Esophagus muscularis mucosa (tissue), 4 donors: ENCODE data around the gene SOX5. TPM values are rescaled to one million over a fixed set of nuclear protein-coding genes. Genes with fewer than 3 reads are reported as not detected.

ENCODE experiments used
- DNase-seq: peaks from one replicate; pipeline ENCODE4 v3.0.0-alpha.2; 2017; ENCODE audit errors: extremely low spot score
- H3K27ac ChIP-seq, 4 donors: fragments of 200-600 bp; sonication (generic); replicated peaks in 1 of 4; 1 replicate in 3 of 4; 2 replicates in 1 of 4; pipeline ENCODE4 v1.5.1; 2016 to 2019; ENCODE audit warnings: mild to moderate bottlenecking in 1 of 4
- H3K27me3 ChIP-seq, 4 donors: fragments of 200-600 bp; sonication (generic); one replicate each; pipeline versions ENCODE4 v1.5.1 to v1.6.0; 2016 to 2019
- H3K36me3 ChIP-seq, 4 donors: fragments of 200-600 bp; sonication (generic); one replicate each; pipeline ENCODE4 v1.5.1; 2016 to 2019
- H3K4me1 ChIP-seq, 4 donors: fragments of 200-600 bp; sonication (generic); one replicate each; pipeline ENCODE4 v1.5.1; 2016 to 2019
- H3K4me3 ChIP-seq, 4 donors: fragments of 200-600 bp; sonication (generic); 1 replicate in 2 of 4; 2 replicates in 2 of 4; pipeline ENCODE4 v1.5.1; 2016 to 2019; ENCODE audit warnings: mild to moderate bottlenecking in 4 of 4, moderate library complexity in 1 of 4
- H3K9me3 ChIP-seq, 4 donors: fragments of 200-600 bp; sonication (generic); 1 replicate in 3 of 4; 2 replicates in 1 of 4; pipeline ENCODE4 v1.5.1; 2016 to 2019
- EP300 ChIP-seq: sonication (generic); formaldehyde crosslinking; IDR thresholded peaks from one replicate; pipeline ENCODE4 v1.6.1; 2017; ENCODE audit warnings: antibody characterized with exemption
- POLR2A ChIP-seq: fragments of 450-650 bp; IDR thresholded peaks from one replicate; pipeline ENCODE4 v1.6.1; 2017; ENCODE audit warnings: antibody characterized with exemption, moderate library complexity, mild to moderate bottlenecking, low read depth
- POLR2AphosphoS5 ChIP-seq, 2 donors: sonication (generic); formaldehyde crosslinking; IDR thresholded peaks; one replicate each; pipeline ENCODE4 v1.6.1; 2017; ENCODE audit warnings: antibody characterized with exemption in 2 of 2
- WGBS: methylation state at CpG from one replicate; pipeline ENCODE4 v1.1.5; 2018; 5-methylcytosine and 5-hydroxymethylcytosine counted together
- intact Hi-C: fragments of 100-400 bp; cut with DNase I; formaldehyde crosslinking; loops from one replicate; pipeline ENCODE4 v1.15.1; 2023
- total RNA-seq, 4 donors: library from RNA; depleted of rRNA; stranded (reverse); fragments of >200 nt; gene quantifications; one replicate each; pipeline versions ENCODE4 v1.1.0 to v1.2.1, GENCODE V29; 2016
- TF ChIP-seq, protein P1 (sequence below), 3 experiments: fragments of 200-600 bp in 2 of 3; fragments of 450-650 bp in 1 of 3; sonication (generic) in 2 of 3; IDR thresholded peaks; one replicate each; pipeline ENCODE4 v1.5.1; 2017 to 2019; ENCODE audit warnings: antibody characterized with exemption in 3 of 3, mild to moderate bottlenecking in 2 of 3, moderate library complexity in 1 of 3

SOX5 gene
- total RNA-seq, 4 donors from 2014 or later: 7.1 to 11.6 (median 8.8) TPM

DNA sequence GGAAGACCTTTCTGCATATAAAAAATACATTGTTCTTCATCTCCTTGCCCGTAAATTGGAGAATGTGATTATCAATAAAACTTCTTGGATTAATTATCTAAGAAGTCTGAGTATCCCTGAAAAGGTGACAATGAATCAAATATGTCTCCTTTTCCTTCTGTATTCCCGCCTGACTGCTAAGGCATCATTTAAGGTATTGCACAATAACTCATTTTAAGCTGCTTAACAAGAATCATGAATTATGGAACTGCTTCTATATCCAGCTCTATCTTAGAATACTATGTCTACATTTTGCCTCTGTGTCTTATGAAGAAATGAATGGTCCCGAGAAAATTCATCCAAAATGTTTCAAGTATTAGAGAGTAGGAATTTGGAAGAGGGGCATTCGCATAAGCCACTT lies 294.4 kb downstream of the SOX5 start:
- 93% methylated on average over 4 of the region's 4 CpGs for WGBS
- intact Hi-C loops: no loop called here

DNA sequence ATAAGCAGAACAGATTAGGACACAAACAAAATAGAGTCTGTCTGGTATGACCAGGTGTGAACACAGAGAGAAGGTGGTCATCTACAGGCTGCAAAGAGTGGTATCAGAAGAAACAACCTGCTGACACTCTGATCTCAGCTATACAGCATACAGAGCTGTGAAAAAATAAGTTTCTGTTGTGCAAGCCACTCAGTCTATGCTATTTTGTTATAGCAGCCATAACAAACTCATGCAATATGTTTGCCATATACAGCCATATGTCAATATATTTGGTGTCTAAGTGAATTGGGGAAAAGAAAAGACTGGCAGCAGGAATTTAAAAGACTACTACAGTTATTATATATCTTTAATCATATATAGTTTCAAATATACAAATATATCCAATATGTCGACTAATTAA lies 300.9 kb downstream of the SOX5 start:
- 94% methylated on average over 1 of the region's 1 CpG for WGBS
- TF ChIP-seq POLR2AphosphoS5 (IDR thresholded peaks at IDR 0.05) (no peak), POLR2A (no peak), EP300 (no peak)
- TF ChIP-seq, protein P1, sequence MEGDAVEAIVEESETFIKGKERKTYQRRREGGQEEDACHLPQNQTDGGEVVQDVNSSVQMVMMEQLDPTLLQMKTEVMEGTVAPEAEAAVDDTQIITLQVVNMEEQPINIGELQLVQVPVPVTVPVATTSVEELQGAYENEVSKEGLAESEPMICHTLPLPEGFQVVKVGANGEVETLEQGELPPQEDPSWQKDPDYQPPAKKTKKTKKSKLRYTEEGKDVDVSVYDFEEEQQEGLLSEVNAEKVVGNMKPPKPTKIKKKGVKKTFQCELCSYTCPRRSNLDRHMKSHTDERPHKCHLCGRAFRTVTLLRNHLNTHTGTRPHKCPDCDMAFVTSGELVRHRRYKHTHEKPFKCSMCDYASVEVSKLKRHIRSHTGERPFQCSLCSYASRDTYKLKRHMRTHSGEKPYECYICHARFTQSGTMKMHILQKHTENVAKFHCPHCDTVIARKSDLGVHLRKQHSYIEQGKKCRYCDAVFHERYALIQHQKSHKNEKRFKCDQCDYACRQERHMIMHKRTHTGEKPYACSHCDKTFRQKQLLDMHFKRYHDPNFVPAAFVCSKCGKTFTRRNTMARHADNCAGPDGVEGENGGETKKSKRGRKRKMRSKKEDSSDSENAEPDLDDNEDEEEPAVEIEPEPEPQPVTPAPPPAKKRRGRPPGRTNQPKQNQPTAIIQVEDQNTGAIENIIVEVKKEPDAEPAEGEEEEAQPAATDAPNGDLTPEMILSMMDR (IDR thresholded peaks at IDR 0.05): no peak
- DNase-seq: no peak
- H3K4me3 ChIP-seq: no peak overlapping the region
- no peaks in the 10 kb centered on the region for H3K36me3 ChIP-seq
- intact Hi-C loops: no loop called here
- no peaks in the 10 kb centered on the region for H3K4me1 ChIP-seq
- peaks cover 0 to 19% (median 5%) of the 10 kb centered on the region in 4 donors for H3K9me3 ChIP-seq
- no peaks in the 10 kb centered on the region for H3K27me3 ChIP-seq
- H3K27ac ChIP-seq: no peak overlapping the region

More for the DNA sequence above, 294.4 kb downstream of the SOX5 start:
- Histone ChIP-seq H3K4me3 (no peak overlapping the region), H3K9me3 (no peaks in the 10 kb centered on the region), H3K27me3 (no peaks in the 10 kb centered on the region), H3K36me3 (no peaks in the 10 kb centered on the region), H3K27ac (no peak overlapping the region), H3K4me1 (no peaks in the 10 kb centered on the region)
- TF ChIP-seq POLR2A (no peak), EP300 (no peak), POLR2AphosphoS5 (IDR thresholded peaks at IDR 0.05) (no peak)
- TF ChIP-seq, protein P1 (IDR thresholded peaks at IDR 0.05): no peak
- DNase-seq: no peak

GRCh38 chr12:23640754-23641153 lies 308.7 kb downstream of the SOX5 start:
- H3K4me1 ChIP-seq: no peaks in the 10 kb centered on the region
- H3K36me3 ChIP-seq: no peaks in the 10 kb centered on the region
- no peaks in the 10 kb centered on the region for H3K27me3 ChIP-seq
- no peak overlapping the region for H3K27ac ChIP-seq
- intact Hi-C loops: no loop called here
- no peak for DNase-seq
- H3K9me3 ChIP-seq: no peaks in the 10 kb centered on the region
- 80% methylated on average over 4 of the region's 4 CpGs for WGBS
- no peak overlapping the region for H3K4me3 ChIP-seq
- TF ChIP-seq, protein P1 (IDR thresholded peaks at IDR 0.05): no peak
- TF ChIP-seq POLR2A (no peak), POLR2AphosphoS5 (IDR thresholded peaks at IDR 0.05) (no peak), EP300 (no peak)

DNA sequence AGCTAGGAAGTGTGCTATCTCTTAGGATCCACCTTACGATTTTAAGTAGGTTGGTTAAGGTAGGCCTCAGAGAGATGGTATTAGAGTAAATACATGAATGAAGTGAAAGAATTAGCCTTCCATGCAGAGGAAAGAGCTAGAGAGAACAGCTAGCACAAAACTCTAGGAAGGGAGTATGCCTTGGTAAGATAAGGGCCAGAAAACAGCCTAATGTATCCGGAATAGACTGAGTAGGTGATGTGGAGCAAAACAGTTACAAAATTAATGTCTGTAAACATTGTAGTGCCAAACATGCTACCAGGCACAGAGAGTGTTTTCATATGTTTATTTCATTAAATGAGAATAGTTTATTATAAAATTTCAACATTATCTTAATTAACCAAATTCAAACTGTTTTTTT lies 315.1 kb downstream of the SOX5 start:
- no peaks in the 10 kb centered on the region for H3K36me3 ChIP-seq
- no peaks in the 10 kb centered on the region for H3K9me3 ChIP-seq
- H3K27ac ChIP-seq: no peak overlapping the region
- TF ChIP-seq, protein P1 (IDR thresholded peaks at IDR 0.05): no peak
- TF ChIP-seq POLR2A (no peak), POLR2AphosphoS5 (IDR thresholded peaks at IDR 0.05) (no peak), EP300 (no peak)
- DNase-seq: no peak
- H3K4me1 ChIP-seq: no peaks in the 10 kb centered on the region
- H3K4me3 ChIP-seq: no peak overlapping the region
- 100% methylated on average over 2 of the region's 2 CpGs for WGBS
- intact Hi-C loops: no loop called here
- no peaks in the 10 kb centered on the region for H3K27me3 ChIP-seq

DNA sequence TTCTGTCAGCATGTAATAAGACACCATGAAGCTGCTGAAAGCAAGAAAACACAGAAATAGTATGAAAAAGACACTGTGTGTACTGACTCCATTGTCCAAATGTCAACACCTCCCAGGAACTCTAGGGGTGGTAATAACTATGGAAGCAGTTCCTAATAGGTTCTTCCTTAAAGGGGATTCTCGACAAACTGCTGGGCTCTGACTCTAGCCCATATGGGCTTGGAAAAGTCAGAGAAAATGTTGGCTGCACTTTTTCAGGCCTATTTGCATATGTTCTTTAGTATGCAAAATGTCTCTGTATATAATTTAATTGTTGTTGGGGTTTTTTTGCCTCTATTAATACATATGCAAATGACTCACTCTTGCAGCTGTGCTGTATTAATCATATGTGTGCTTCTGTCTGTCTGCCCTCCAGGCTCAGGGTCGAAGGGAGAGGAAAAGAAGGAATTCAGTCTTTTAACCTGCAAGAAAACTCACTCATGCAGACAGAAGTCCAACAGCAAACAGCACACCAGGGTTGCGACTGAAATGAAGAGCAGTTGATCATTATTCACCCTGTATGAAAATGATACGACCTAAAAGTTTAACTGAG lies 317.6 kb downstream of the SOX5 start:
- Histone ChIP-seq H3K4me1 (no peaks in the 10 kb centered on the region), H3K4me3 (no peak overlapping the region), H3K36me3 (no peaks in the 10 kb centered on the region), H3K27me3 (no peaks in the 10 kb centered on the region), H3K9me3 (no peaks in the 10 kb centered on the region), H3K27ac (no peak overlapping the region)
- WGBS: 83% methylated on average over 4 of the region's 4 CpGs
- TF ChIP-seq POLR2A (no peak), EP300 (no peak), POLR2AphosphoS5 (IDR thresholded peaks at IDR 0.05) (no peak)
- DNase-seq: no peak
- intact Hi-C loops: no loop called here
